ENCODE data around the gene APLN.

- TF ChIP-seq EZH2 (IDR thresholded peaks at IDR 0.05) = no peak
- no peak for TF ChIP-seq POLR2AphosphoS5 (IDR thresholded peaks at IDR 0.05; ENCODE audit: borderline replicate concordance, low read depth, low read length)
Observed at GRCh38 chrX:129690435-129690834, 35.7 kb upstream of the APLN start.

Measured in SK-N-MC (cell line).